Activated CD8-positive, alpha-beta memory T cell treated with anti-CD3 and anti-CD28 coated beads, Interleukin-2, amount 50 U/mL, for 1 hour (primary cell): ENCODE data around the gene FAM20A.
"Not testable (repeated sequence)": the region's sequence is repeated elsewhere in the genome, so short reads cannot be mapped to it uniquely, and the experiment has no call there.

Experiments
- DNase-seq: peaks from one replicate; pipeline ENCODE4 v3.0.0-alpha.2; 2020; ENCODE audit errors: extremely low read depth

Gene FAM20A

GRCh38 chr17:68492394-68493054, 108.6 kb downstream of the FAM20A start:
- not testable (repeated sequence) for DNase-seq

GRCh38 chr17:68491381-68492231, 109.6 kb downstream of the FAM20A start:
- DNase-seq, result no peak

DNA sequence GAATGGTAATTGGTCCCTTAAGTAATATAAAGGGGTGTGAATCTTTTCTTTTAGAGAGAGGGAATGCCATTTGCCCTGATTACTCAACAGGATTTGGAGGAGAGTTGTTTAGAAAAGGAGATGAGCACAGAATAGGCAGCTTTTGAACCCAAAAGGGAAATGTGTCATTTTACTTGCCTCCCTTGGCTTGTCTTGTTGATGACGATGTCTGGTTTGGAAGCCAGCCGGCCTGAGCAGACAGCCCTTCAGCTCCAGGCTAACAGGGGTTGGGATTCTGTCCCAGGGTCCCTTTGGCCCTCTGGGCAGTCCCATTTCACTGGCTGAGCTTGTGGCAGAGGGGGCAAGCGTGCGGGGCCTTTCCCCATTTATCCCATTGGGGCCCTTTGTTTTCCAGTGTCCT, 111.2 kb downstream of the FAM20A start:
- no peak for DNase-seq
